CD1c-positive myeloid dendritic cell (primary cell): Measurements from ENCODE around the gene TGM3.

Source experiments
- DNase-seq: peaks from one replicate; pipeline ENCODE4 v3.0.0-alpha.2; 2016; ENCODE audit errors: extremely low spot score

The TGM3 gene

DNA sequence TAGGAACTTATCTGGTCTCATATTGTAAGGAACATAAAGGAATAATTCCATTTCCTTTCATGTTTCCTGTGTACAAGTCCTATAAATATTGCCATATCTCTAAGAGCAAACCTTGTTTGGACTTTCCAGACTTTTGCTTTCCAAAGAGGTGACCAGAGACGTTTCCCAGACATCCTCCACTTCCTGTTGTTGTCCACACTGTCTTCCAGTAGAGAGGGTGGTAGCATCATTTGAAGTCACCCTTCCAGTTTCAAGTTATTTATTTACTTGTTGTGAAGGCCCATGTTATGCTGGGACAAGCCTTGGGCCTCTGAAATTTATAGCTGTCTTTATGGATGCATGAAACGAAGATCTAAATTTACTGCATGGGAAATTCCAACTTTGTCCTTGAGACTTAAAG, 10.6 kb upstream of the TGM3 start:
- DNase-seq: no peak

DNA sequence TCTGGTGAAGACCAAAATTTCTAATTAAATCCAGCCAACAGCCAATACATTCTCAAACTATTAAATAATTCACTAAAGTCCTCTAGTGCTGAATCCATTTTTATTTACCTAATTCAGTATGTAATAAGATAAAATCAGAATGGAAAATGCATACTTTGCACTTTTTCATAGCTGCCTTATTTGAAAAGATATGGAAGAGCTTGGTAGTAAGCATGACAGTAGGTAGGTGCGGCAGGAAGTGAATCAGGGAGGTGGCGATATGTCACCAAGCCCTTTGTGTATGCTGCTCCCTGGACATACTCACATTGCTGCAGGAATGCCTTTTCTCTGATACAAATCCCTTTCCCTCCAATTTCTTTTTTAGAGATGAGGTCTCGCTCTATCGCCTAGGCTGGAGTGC, 10.2 kb upstream of the TGM3 start:
- no peak for DNase-seq

DNA sequence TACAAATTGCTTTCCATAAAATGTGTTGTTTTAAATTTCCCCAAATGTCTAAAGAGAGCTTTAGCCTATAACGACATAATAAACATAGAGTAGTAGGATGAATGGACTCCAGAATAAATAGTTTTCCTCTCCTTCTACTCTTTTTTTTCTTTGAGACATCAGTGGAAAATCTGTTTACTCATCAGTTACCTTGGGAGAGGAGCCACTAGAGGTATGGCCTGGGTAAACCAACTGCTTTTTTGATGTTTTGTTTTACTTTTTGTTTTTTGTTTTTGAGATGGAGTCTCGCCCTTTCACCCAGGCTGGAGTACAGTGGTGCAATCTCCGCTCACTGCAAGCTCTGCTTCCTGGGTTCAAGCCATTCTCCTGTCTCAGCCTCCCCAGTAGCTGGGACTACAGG, 8.3 kb upstream of the TGM3 start:
- no peak for DNase-seq

DNA sequence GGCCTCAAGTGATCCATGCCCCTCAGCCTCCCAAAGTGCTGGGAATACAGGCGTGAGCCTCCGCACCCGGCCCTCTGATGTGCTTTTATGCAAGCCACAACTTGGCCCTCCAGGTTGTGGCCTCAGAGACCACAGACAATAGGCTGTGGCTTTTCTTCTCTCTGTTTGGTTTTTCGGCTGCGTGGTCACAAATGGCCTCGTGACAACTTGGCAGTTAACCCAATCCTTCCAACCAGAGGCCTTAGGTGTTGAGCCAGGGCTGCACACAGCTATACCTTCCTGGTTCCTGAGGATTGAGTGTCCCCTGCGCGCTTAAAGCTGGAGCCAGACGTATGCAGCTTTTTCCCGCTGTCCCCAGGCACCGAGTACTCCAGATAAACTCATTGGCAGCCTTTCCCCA, 6.3 kb upstream of the TGM3 start:
- peak; percentile 35 for DNase-seq

GRCh38 chr20:2290486-2290885, 5.3 kb upstream of the TGM3 start:
- no peak for DNase-seq

DNA sequence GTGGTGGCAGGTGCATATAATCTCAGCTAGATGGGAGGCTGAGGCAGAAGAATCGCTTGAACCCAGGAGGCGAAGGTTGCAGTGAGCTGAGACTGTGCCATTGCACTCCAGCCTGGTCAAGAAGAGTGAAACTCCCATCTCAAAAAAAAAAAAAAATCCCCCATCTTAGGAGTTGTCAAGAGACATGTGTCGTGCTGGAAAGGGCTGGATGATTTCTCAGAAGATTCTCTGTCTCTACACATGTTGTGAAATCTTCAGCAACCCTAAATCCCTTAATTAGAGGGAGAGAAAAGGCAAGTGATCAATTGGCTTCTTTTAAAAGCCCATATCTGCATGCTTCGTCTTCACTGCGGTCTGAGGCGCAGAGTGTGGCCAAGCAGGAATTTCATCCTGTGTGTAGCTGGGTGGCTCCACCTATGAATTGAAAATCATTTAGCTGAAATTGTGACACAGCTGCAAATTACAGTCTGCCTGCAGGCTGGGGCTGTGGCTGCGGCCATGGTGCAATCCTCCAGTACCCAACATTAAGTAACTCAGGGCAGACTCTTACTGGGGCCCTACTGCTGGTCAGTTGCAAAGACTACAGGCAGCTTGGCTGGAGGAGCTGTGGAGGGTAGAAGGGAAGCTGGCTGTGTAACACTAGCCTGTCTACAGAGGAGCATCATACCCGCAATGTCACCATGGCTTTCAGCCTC, 3.2 kb upstream of the TGM3 start:
- peak; percentile 69 for DNase-seq

- no peak for DNase-seq
These were observed 2.3 kb upstream of the TGM3 start for GRCh38 chr20:2293486-2293885.

- DNase-seq: no peak
These were observed 1.8 kb upstream of the TGM3 start for GRCh38 chr20:2293971-2294370.

DNA sequence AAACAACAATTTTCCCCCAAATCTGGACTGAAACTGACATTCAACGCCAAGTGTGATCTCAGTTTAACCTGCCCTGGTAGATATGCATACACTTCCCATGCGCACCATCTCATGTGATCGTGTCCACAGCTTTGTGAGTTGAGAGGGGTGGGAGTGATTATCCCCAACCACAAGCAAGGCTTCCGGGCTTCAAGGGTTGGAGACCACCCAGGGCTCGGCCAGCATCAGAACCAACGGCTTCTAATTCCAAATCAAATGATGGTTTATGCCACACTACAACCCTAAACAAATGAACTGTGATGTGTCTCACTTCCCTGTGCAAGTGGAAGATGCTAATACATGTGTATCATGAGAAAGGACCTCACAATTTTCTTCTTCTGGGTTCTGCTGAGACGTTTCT, 515 bp upstream of the TGM3 start:
- no peak for DNase-seq

- DNase-seq: no peak
These were observed 939 bp downstream of the TGM3 start for GRCh38 chr20:2296524-2297356.

GRCh38 chr20:2297357-2297728, 1.5 kb downstream of the TGM3 start:
- DNase-seq: no peak

GRCh38 chr20:2298116-2298515, 2.3 kb downstream of the TGM3 start:
- DNase-seq: no peak

DNA sequence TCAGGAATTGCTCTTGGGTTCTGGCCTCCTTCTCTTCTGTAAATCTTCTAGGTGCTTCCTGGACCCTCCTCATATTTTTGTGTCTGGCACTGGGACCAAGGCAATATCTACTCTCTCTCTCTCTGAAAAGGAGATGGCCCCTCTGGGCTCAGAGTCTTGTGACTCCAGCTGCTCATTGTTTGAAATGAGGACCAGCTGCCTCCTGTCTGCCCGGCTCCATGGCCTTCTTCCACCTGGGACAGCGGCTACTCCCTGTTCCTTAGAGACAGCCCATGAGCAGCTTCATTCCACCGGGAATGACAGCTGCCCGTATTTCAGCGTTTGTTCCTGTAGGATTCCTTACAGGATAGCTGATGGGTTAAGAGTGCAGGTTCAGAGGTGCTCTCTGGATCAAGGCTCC, 2.9 kb downstream of the TGM3 start:
- no peak for DNase-seq

- peak; percentile 62 for DNase-seq
These were observed 3.5 kb downstream of the TGM3 start for GRCh38 chr20:2299301-2299700.

DNA sequence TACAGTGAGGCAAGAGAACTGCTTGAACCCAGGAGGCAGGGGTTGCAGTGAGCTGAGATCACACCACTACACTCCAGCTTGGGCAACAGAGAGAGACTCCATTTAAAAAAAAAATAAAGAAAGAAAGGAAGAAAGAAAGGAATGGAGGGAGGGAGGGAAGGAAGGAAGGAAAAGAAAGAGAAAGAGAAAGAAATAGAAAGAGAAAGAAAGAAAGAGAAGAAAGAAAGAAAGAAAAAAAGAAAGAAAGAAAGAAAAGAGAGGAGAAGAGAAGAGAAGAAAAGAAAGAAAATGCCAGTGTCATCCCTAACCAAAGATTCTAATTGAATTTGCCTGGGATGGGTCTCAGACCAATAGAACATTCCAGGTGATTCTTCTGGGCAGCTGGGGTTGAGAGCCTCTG, 4.2 kb downstream of the TGM3 start:
- DNase-seq: no peak

- no peak for DNase-seq
These were observed 4.6 kb downstream of the TGM3 start for GRCh38 chr20:2300420-2300819.

- peak; percentile 97 for DNase-seq
These were observed 5.4 kb downstream of the TGM3 start for GRCh38 chr20:2301164-2301622.

- peak; percentile 53 for DNase-seq
These were observed 6.7 kb downstream of the TGM3 start for GRCh38 chr20:2302384-2303060.

- no peak for DNase-seq
These were observed 7.9 kb downstream of the TGM3 start for GRCh38 chr20:2303673-2304072.

- DNase-seq: no peak
These were observed 8.4 kb downstream of the TGM3 start for GRCh38 chr20:2304180-2304579.

DNA sequence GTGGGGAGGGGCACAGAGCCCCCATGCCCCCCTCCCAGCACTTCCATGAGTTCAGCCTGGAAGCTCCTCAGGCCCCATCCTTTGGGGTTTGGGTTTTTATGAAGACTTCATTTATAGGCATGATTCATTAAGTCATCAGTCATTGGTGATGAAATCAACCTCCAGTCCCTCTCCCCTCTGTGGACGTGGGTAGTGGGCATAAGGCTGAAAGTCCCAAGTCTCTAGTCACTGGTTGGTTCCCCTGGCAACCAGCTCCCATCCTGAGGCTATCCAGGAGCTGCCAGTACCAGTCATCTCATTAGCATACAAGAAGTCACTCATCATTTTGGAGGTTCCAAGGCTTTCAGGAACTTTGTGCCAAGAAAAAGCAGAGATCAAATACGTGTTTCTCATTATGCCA, 9.2 kb downstream of the TGM3 start:
- peak; percentile 23 for DNase-seq

DNA sequence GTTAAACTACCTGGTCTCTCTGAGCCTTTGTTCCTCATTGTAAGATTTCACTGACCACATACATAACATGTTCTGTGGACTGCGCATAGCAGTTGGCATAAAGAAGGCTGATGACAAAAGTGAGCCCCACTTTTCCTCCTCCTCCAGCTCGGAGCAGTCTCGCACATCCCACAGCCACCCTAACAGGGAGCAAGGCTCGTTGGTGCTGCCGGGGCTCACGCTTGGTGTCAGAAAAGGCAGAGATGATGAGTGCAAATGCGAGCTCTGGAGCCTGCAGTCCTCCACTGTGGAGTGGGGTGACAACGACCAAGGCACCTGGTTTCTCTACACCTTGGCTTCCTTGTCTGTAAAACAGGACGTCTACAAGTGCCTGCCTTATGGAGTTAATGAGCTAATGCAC, 9.7 kb downstream of the TGM3 start:
- DNase-seq: no peak

DNA sequence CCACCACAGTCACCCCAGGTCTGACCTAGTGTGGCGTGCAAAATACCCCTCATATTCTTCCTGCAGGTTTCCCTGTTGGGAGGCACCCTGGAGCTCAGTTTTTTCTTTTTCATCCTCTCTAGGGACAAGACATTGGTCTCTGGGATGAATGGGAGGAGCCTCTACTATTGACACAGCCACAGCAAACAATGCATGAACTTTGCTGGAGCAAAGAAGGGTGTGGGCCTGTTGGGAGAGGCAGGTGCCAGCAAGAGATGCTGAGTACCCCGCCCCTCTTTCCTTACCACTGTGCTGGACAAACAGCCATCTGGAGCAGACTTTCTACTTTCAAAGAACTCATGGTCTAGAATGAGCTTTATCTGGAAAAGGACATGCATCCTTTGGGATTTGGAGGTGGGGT, 10.1 kb downstream of the TGM3 start:
- DNase-seq: no peak
